Pancreas (tissue), 10 donors: Measurements from ENCODE around the gene NAB2. TPM values are rescaled to one million over a fixed set of nuclear protein-coding genes. Genes with fewer than 3 reads are reported as not detected.

Source experiments
- ATAC-seq, 4 donors: fragments of 200-7000 bp; cut with Tn5 transposase; one replicate each; pipeline versions ENCODE4 v1.8.0 to v1.9.1; 2020; ENCODE audit warnings: mild to moderate bottlenecking in 4 of 4, moderate library complexity in 4 of 4
- DNase-seq, 6 donors: peaks; one replicate each; pipeline ENCODE4 v3.0.0-alpha.2; 2020
- FAIRE-seq: peaks from 2 replicates; lab custom pipeline; 2012; peaks lifted over from hg19 to GRCh38; lab: Jason Lieb, UNC
- H3K27ac ChIP-seq, 4 donors: fragments of 200-600 bp; sonication (generic); 1 replicate in 3 of 4; 2 replicates in 1 of 4; pipeline versions ENCODE4 v1.5.0 to v1.8.0; 2020
- H3K27me3 ChIP-seq, 4 donors: fragments of 200-600 bp; one replicate each; pipeline ENCODE4 v1.8.0; 2021
- H3K36me3 ChIP-seq, 3 donors: fragments of 200-600 bp; sonication (generic) in 1 of 3; one replicate each; pipeline versions ENCODE4 v1.5.0 to v1.8.0; 2020 to 2021
- H3K4me1 ChIP-seq, 3 donors: fragments of 200-600 bp; one replicate each; pipeline ENCODE4 v1.8.0; 2021
- H3K4me3 ChIP-seq, 4 donors: fragments of 200-600 bp; sonication (generic) in 2 of 4; one replicate each; pipeline versions ENCODE4 v1.5.0 to v1.8.0; 2020 to 2021
- H3K9me3 ChIP-seq, 4 donors: fragments of 200-600 bp; one replicate each; pipeline ENCODE4 v1.8.0; 2021
- CTCF ChIP-seq, 4 donors: fragments of 200-600 bp; sonication (generic) in 3 of 4; IDR thresholded peaks; one replicate each; pipeline versions ENCODE4 v1.5.0 to v1.8.0; 2021; ENCODE audit warnings: antibody characterized with exemption in 4 of 4
- WGBS, 2 donors: extraction: QIAGEN DNeasy Blood & Tissue Kit; methylation state at CpG; one replicate each; pipeline ENCODE4 v1.1.7; 2013; 5-methylcytosine and 5-hydroxymethylcytosine counted together
- intact Hi-C, 3 donors: fragments of 100-400 bp; cut with DNase I; formaldehyde crosslinking; loops; one replicate each; pipeline versions ENCODE4 v1.11.1 to v1.14.2; 2022
- polyA plus RNA-seq, 2 donors: library from polyadenylated mRNA; stranded (reverse); fragments of 200-250 nt; gene quantifications; one replicate each; pipeline ENCODE4 v1.2.3, GENCODE V29; 2013
- total RNA-seq, 6 donors: library from RNA; stranded (reverse); fragmentation: NEBNext Ultra II Directional in 4 of 6; extraction: Animal tissue kit (Norgen Biotek cat#: 25700) in 4 of 6; gene quantifications; one replicate each; pipeline versions ENCODE4 v1.2.1 to v1.2.4, GENCODE V29; 2021 to 2023
- donor health status: healthy with polysubstance abuse.
- donor health status: DM: no; HTN: no; CAD: no; lungs with moderate emphysema.
- donor health status: DM: no; HTN: no; CAD: no.
- donor health status: control.
- donor health status: control.
- donor health status: Bipolar disorder and iron deficiency.
- donor health status: DM: yes; HTN: yes; CAD: no.
- donor health status: DM: no; HTN: no; CAD: no.
- donor health status: DM: no; HTN: no; CAD: no.
- donor health status: DM: yes; HTN: yes; CAD: no.

Gene NAB2
- total and polyA plus RNA-seq, 8 donors, result 2.1 to 21.3 (median 5.6) TPM

- Histone ChIP-seq H3K4me1 (no peaks in the 10 kb centered on the region), H3K4me3 (no peak overlapping the region), H3K27ac (no peak overlapping the region), H3K9me3 (no peaks in the 10 kb centered on the region), H3K36me3 (peaks cover 0 to 26% (median 0%) of the 10 kb centered on the region in 3 donors), H3K27me3 (no peaks in the 10 kb centered on the region)
- no peak for FAIRE-seq
- intact Hi-C loops, result no loop called here
- DNase-seq, result peak in 1 of 6 donors; percentile 41
- 68 to 69% methylated on average over 8 of the region's 8 CpGs for WGBS, 2 donors
- ATAC-seq, result no peak
- TF ChIP-seq CTCF (IDR thresholded peaks at IDR 0.05), result no peak
Measured at GRCh38 chr12:57096748-57097553, 8.0 kb downstream of the NAB2 start.

- no peaks in the 10 kb centered on the region for H3K27me3 ChIP-seq
- H3K4me1 ChIP-seq, result no peaks in the 10 kb centered on the region
- no peak overlapping the region for H3K4me3 ChIP-seq
- DNase-seq, result no peak
- intact Hi-C loops, result no loop called here
- H3K36me3 ChIP-seq, result peaks cover 0 to 26% (median 0%) of the 10 kb centered on the region in 3 donors
- no peak for ATAC-seq
- H3K27ac ChIP-seq, result no peak overlapping the region
- FAIRE-seq, result no peak
- H3K9me3 ChIP-seq, result no peaks in the 10 kb centered on the region
- WGBS, 2 donors, result 77 to 84% methylated on average over 8 of the region's 8 CpGs
- no peak for TF ChIP-seq CTCF (IDR thresholded peaks at IDR 0.05)
Measured at GRCh38 chr12:57097554-57097835, 8.6 kb downstream of the NAB2 start.

- H3K36me3 ChIP-seq, result peaks cover 0 to 26% (median 0%) of the 10 kb centered on the region in 3 donors
- FAIRE-seq, result no peak
- no peak for ATAC-seq
Measured at GRCh38 chr12:57098546-57098945, 9.6 kb downstream of the NAB2 start.

GRCh38 chr12:57099047-57099714, 10.3 kb downstream of the NAB2 start:
- intact Hi-C loops, result no loop called here
- Histone ChIP-seq H3K4me3 (no peak overlapping the region), H3K9me3 (no peaks in the 10 kb centered on the region), H3K27ac (no peak overlapping the region), H3K36me3 (peaks cover 0 to 26% (median 0%) of the 10 kb centered on the region in 3 donors), H3K27me3 (no peaks in the 10 kb centered on the region), H3K4me1 (no peaks in the 10 kb centered on the region)
- no peak for TF ChIP-seq CTCF (IDR thresholded peaks at IDR 0.05)
- DNase-seq, result no peak
- 79 to 83% methylated on average over 11 of the region's 11 CpGs for WGBS, 2 donors
- no peak for ATAC-seq
- no peak for FAIRE-seq

More at GRCh38 chr12:57098546-57098945, 9.6 kb downstream of the NAB2 start:
- intact Hi-C loops, result no loop called here
- whole genome bisulfite sequencing, 2 donors, result 86 to 100% methylated on average over 1 of the region's 1 CpG
- TF ChIP-seq CTCF (IDR thresholded peaks at IDR 0.05), result no peak
- DNase-seq, result no peak
- Histone ChIP-seq H3K4me1 (no peaks in the 10 kb centered on the region), H3K27ac (no peak overlapping the region), H3K4me3 (no peak overlapping the region), H3K9me3 (no peaks in the 10 kb centered on the region), H3K27me3 (no peaks in the 10 kb centered on the region)

GRCh38 chr12:57099766-57100165, 10.9 kb downstream of the NAB2 start:
- DNase-seq (no peak), FAIRE-seq (no peak), ATAC-seq (no peak)
- Histone ChIP-seq H3K4me1 (no peaks in the 10 kb centered on the region), H3K27me3 (no peaks in the 10 kb centered on the region), H3K36me3 (peaks cover 0 to 26% (median 0%) of the 10 kb centered on the region in 3 donors), H3K4me3 (no peak overlapping the region), H3K9me3 (no peaks in the 10 kb centered on the region), H3K27ac (no peak overlapping the region)
- WGBS, 2 donors, result 78 to 86% methylated on average over 12 of the region's 12 CpGs
- TF ChIP-seq CTCF (IDR thresholded peaks at IDR 0.05), result no peak
- intact Hi-C loops, result no loop called here
